Measurements from ENCODE around the gene MYF5.

DNA sequence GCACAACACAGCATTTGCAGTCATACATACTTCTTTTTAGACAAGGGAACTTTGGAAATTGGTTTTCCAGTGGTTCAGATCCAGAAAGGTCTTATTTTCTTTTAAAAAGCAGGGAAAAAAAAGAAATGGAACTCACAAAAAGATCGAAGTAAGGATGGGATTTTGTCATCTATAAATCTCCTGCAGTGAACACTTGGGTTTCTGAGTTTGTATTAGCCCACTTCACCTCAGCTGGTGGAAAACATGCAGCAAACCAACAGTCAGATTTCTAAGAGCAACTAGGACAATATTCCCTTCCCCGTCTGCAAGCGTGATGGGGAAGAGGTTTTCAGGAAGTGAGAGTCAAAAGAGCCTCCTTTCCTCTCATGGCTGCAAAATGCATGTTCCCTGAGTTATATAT is 4.6 kb downstream of the MYF5 start:
- TF ChIP-seq, protein P1, sequence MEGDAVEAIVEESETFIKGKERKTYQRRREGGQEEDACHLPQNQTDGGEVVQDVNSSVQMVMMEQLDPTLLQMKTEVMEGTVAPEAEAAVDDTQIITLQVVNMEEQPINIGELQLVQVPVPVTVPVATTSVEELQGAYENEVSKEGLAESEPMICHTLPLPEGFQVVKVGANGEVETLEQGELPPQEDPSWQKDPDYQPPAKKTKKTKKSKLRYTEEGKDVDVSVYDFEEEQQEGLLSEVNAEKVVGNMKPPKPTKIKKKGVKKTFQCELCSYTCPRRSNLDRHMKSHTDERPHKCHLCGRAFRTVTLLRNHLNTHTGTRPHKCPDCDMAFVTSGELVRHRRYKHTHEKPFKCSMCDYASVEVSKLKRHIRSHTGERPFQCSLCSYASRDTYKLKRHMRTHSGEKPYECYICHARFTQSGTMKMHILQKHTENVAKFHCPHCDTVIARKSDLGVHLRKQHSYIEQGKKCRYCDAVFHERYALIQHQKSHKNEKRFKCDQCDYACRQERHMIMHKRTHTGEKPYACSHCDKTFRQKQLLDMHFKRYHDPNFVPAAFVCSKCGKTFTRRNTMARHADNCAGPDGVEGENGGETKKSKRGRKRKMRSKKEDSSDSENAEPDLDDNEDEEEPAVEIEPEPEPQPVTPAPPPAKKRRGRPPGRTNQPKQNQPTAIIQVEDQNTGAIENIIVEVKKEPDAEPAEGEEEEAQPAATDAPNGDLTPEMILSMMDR (conservative IDR thresholded peaks at IDR 0.05) = no peak
- no peak for TF ChIP-seq ZFX (IDR thresholded peaks at IDR 0.05)

Measured in C4-2B (cell line).